Measurements from ENCODE around the gene TYRP1. TPM values are rescaled to one million over a fixed set of nuclear protein-coding genes. Genes with fewer than 3 reads are reported as not detected.
"Not testable (repeated sequence)": the region's sequence is repeated elsewhere in the genome, so short reads cannot be mapped to it uniquely, and the experiment has no call there.

TYRP1 gene
- total RNA-seq, 1 donor from 2014 or later: not detected

- no peaks in the 10 kb centered on the region for H3K4me1 Mint-ChIP-seq
- H3K27me3 Mint-ChIP-seq (ENCODE audit: low read depth): no peaks in the 10 kb centered on the region
- H3K9me3 Mint-ChIP-seq: peaks cover 3% of the 10 kb centered on the region
- H3K4me3 Mint-ChIP-seq: no peak overlapping the region
- no peak for TF ChIP-seq CTCF (conservative IDR thresholded peaks at IDR 0.05)
- H3K27ac Mint-ChIP-seq (ENCODE audit: unreplicated experiment): no peak overlapping the region
- no peaks in the 10 kb centered on the region for H3K36me3 Mint-ChIP-seq (ENCODE audit: low read depth)
- no peak for DNase-seq (ENCODE audit: low read depth, low spot score)
Measured at GRCh38 chr9:12666813-12667212, 26.4 kb upstream of the TYRP1 start.

- H3K27me3 Mint-ChIP-seq (ENCODE audit: low read depth): no peaks in the 10 kb centered on the region
- TF ChIP-seq CTCF (conservative IDR thresholded peaks at IDR 0.05): no peak
- DNase-seq (ENCODE audit: low read depth, low spot score): no peak
Measured at GRCh38 chr9:12667892-12668291, 25.3 kb upstream of the TYRP1 start.

GRCh38 chr9:12670006-12670405, 23.2 kb upstream of the TYRP1 start:
- H3K4me1 Mint-ChIP-seq: no peaks in the 10 kb centered on the region
- TF ChIP-seq CTCF (conservative IDR thresholded peaks at IDR 0.05): no peak
- no peaks in the 10 kb centered on the region for H3K27me3 Mint-ChIP-seq (ENCODE audit: low read depth)
- no peak overlapping the region for H3K27ac Mint-ChIP-seq (ENCODE audit: unreplicated experiment)
- H3K4me3 Mint-ChIP-seq: no peak overlapping the region
- no peaks in the 10 kb centered on the region for H3K36me3 Mint-ChIP-seq (ENCODE audit: low read depth)
- H3K9me3 Mint-ChIP-seq: no peaks in the 10 kb centered on the region
- DNase-seq (ENCODE audit: low read depth, low spot score): no peak

More at GRCh38 chr9:12667892-12668291, 25.3 kb upstream of the TYRP1 start:
- no peaks in the 10 kb centered on the region for H3K4me1 Mint-ChIP-seq
- H3K36me3 Mint-ChIP-seq (ENCODE audit: low read depth): no peaks in the 10 kb centered on the region
- H3K4me3 Mint-ChIP-seq: no peak overlapping the region
- H3K9me3 Mint-ChIP-seq: peaks cover 3% of the 10 kb centered on the region
- H3K27ac Mint-ChIP-seq (ENCODE audit: unreplicated experiment): no peak overlapping the region

- DNase-seq (ENCODE audit: low read depth, low spot score): no peak
- Mint-ChIP-seq H3K27me3 (ENCODE audit: low read depth) (no peaks in the 10 kb centered on the region), H3K4me3 (no peak overlapping the region), H3K36me3 (ENCODE audit: low read depth) (no peaks in the 10 kb centered on the region), H3K4me1 (peaks cover under 1% of the 10 kb centered on the region), H3K9me3 (no peaks in the 10 kb centered on the region), H3K27ac (ENCODE audit: unreplicated experiment) (no peak overlapping the region)
- TF ChIP-seq CTCF (conservative IDR thresholded peaks at IDR 0.05): no peak
Measured at GRCh38 chr9:12674961-12675360, 18.2 kb upstream of the TYRP1 start.

GRCh38 chr9:12677462-12678126, 15.6 kb upstream of the TYRP1 start:
- DNase-seq (ENCODE audit: low read depth, low spot score); H3K27me3 Mint-ChIP-seq (ENCODE audit: low read depth); H3K4me3 Mint-ChIP-seq; H3K4me1 Mint-ChIP-seq; H3K27ac Mint-ChIP-seq (ENCODE audit: unreplicated experiment); H3K9me3 Mint-ChIP-seq; H3K36me3 Mint-ChIP-seq (ENCODE audit: low read depth): not testable (repeated sequence)

- no peak for TF ChIP-seq CTCF (conservative IDR thresholded peaks at IDR 0.05)
- Mint-ChIP-seq H3K4me3 (no peak overlapping the region), H3K4me1 (peaks cover 8% of the 10 kb centered on the region), H3K9me3 (no peaks in the 10 kb centered on the region), H3K36me3 (ENCODE audit: low read depth) (no peaks in the 10 kb centered on the region), H3K27ac (ENCODE audit: unreplicated experiment) (no peak overlapping the region), H3K27me3 (ENCODE audit: low read depth) (no peaks in the 10 kb centered on the region)
- no peak for DNase-seq (ENCODE audit: low read depth, low spot score)
Measured at GRCh38 chr9:12680341-12680740, 12.8 kb upstream of the TYRP1 start.

All from neural crest cell (in vitro differentiated cells).